ENCODE data around the gene SART3. TPM values are rescaled to one million over a fixed set of nuclear protein-coding genes. Genes with fewer than 3 reads are reported as not detected.

Gene SART3
- total and polyA plus RNA-seq, 2 of the 13 experiments (the other 11 are each of a cell fraction or from before 2014, with no cell fraction given) = 16.1 to 69.9 TPM

DNA sequence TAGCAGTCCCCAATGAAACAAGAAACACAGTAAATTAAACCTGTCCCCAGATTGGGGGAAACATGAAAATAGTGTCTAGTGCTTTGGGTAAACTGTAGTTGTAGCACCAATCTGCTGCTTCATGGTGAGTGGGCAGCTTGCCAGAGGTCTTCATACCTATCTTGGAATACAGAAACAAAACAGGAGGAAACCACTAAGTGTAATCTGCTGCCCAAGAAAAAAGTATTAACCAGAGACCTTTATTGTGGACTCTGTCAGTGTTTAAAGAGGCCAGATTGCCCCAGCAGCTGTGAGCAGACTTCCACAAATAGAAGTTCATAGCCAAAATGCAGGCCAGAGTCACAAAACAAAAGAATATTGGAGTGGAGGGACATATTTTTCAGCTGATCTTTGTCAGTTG is 3.8 kb upstream of the SART3 start (continued):
- TF ChIP-seq HNRNPK (IDR thresholded peaks at IDR 0.05; ENCODE audit: low read depth, low read length, poor library complexity, severe bottlenecking) = no peak

DNA sequence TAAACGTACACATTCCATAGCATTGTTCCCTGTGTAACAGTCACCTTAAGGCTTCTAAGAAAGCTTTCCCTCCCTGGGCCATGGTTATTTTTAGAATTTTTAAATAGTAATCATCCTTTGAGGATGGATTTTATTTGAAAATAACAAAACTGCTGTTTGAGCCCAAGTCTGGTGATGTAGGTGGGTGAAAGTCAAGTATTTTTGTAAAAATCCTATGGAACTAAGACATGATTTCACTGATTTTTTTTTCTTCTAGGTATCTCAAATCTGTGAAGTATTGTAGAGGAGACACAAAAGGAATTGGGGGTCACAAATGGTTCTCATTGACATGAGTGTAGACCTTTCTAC is 2.8 kb upstream of the SART3 start:
- BruUV-seq (replicated peaks) = no TSS peak
- Histone ChIP-seq H2AFZ (ENCODE audit: low read length) (no peak overlapping the region), H3K9me3 (ENCODE audit: low read length) (no peaks in the 10 kb centered on the region), H3K9ac (ENCODE audit: insufficient read depth, low read depth, low read length) (peak overlapping the region; percentile 92; the same call in 1 of the 2 replicates), H3K4me3 (replicated peaks in 1 of 3; ENCODE audit: insufficient read depth in 1 of 3, low read depth in 2 of 3, low read length in 3 of 3) (peak overlapping the region; percentile 92 to 99 (median 96); a peak in 5 of 6 replicates), H3K27ac (ENCODE audit: extremely low read length, insufficient read depth, low read length) (no peak overlapping the region), H3K4me2 (ENCODE audit: low read depth, low read length) (peak overlapping the region; percentile 85), H3K36me3 (replicated peaks in 1 of 2; ENCODE audit: control insufficient read depth in 1 of 2, insufficient read depth in 2 of 2, low read length in 2 of 2) (peaks cover 20 to 48% of the 10 kb centered on the region in 2 experiments), H3K79me2 (ENCODE audit: insufficient read depth, low read length) (peaks cover 40% of the 10 kb centered on the region), H3K27me3 (ENCODE audit: control insufficient read depth in 1 of 2, insufficient read depth in 2 of 2, low read length in 2 of 2) (no peaks in the 10 kb centered on the region; a peak in 1 of 5 replicates), H4K20me1 (ENCODE audit: insufficient read depth, low read length) (peaks cover 7% of the 10 kb centered on the region), H3K4me1 (ENCODE audit: insufficient read depth, low read length) (peaks cover 18% of the 10 kb centered on the region)
- in situ Hi-C loops (cut with HindIII; ENCODE audit: extremely low pct_ligation_motif_present, low pct_unique_long_range_greater_than_20kb) (loop anchor here (10.0 kb wide), 1 partner anchor 241 kb away; no protein-coding TSS in a partner anchor), intact Hi-C loops (cut with micrococcal nuclease; ENCODE audit: unreplicated experiment) (loop anchor here (1.0 to 5.0 kb wide), 5 partner anchors 55 to 387 kb away; partner anchors contain the start of genes CORO1C and SSH1)
- DNase-seq (ENCODE audit: low spot score) = no peak
- POLR2A ChIA-PET = no interaction called here
- ATAC-seq = no peak
- no peak for TF ChIP-seq IKZF1 (IDR thresholded peaks at IDR 0.05)
- no peak for TF ChIP-seq ZSCAN21 (CRISPR knock-in tag; IDR thresholded peaks at IDR 0.05; ENCODE audit: borderline replicate concordance)
- TF ChIP-seq E2F5 (CRISPR knock-in tag; conservative IDR thresholded peaks at IDR 0.05) = no peak
- TF ChIP-seq, protein P1, sequence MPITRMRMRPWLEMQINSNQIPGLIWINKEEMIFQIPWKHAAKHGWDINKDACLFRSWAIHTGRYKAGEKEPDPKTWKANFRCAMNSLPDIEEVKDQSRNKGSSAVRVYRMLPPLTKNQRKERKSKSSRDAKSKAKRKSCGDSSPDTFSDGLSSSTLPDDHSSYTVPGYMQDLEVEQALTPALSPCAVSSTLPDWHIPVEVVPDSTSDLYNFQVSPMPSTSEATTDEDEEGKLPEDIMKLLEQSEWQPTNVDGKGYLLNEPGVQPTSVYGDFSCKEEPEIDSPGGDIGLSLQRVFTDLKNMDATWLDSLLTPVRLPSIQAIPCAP (CRISPR knock-in tag; IDR thresholded peaks at IDR 0.05; ENCODE audit: low read depth) = no peak
- TF ChIP-seq GZF1 (CRISPR knock-in tag; IDR thresholded peaks at IDR 0.05) = peak; percentile 5; the same call in 1 of the 2 replicates
- no peak for TF ChIP-seq ZNF276 (CRISPR knock-in tag; IDR thresholded peaks at IDR 0.05; ENCODE audit: low read depth)
- 0 out of 2 replicates have a peak, but pooled peaks have one; percentile 12 for TF ChIP-seq ZNF761 (CRISPR knock-in tag; conservative IDR thresholded peaks at IDR 0.05)
- no peak for TF ChIP-seq NR3C1 (CRISPR knock-in tag; IDR thresholded peaks at IDR 0.05)
- no peak for TF ChIP-seq PHF20 (CRISPR knock-in tag; IDR thresholded peaks at IDR 0.05)
- no peak for TF ChIP-seq NFE2 (CRISPR knock-in tag; IDR thresholded peaks at IDR 0.05)
- no peak for TF ChIP-seq TGIF2 (CRISPR knock-in tag; IDR thresholded peaks at IDR 0.05)
- no peak for TF ChIP-seq CREB1 (IDR thresholded peaks at IDR 0.05)
- TF ChIP-seq CREB1 (CRISPR knock-in tag; IDR thresholded peaks at IDR 0.05) = 0 out of 2 replicates have a peak, but pooled peaks have one; percentile 15
- 9% methylated on average over 1 of the region's 1 CpG for WGBS (ENCODE audit: low lambda C conversion rate)
- FAIRE-seq = no peak
- CTCF ChIA-PET (ENCODE audit: low intra/inter-chr PET ratio, low total read pairs) = interaction anchor here (1.4 to 3.9 kb wide), 3 partner anchors 51 to 239 kb away, joined by 4 to 45 read pairs (median 11); no protein-coding TSS in a partner anchor

All from HepG2 (cell line).